NCI-H2171 treated with DMSO at 0.1 percent for 48 hours (cell line): ENCODE results near the gene SYNGR4.

Experiments used
- DNase-seq: peaks from one replicate; lab custom pipeline; 2025; lab: John Stamatoyannopoulos, UW

Gene SYNGR4

GRCh38 chr19:48396016-48396823 lies 32.1 kb downstream of the SYNGR4 start:
- DNase-seq: no peak

GRCh38 chr19:48396824-48397176 lies 32.6 kb downstream of the SYNGR4 start:
- DNase-seq: no peak

DNA sequence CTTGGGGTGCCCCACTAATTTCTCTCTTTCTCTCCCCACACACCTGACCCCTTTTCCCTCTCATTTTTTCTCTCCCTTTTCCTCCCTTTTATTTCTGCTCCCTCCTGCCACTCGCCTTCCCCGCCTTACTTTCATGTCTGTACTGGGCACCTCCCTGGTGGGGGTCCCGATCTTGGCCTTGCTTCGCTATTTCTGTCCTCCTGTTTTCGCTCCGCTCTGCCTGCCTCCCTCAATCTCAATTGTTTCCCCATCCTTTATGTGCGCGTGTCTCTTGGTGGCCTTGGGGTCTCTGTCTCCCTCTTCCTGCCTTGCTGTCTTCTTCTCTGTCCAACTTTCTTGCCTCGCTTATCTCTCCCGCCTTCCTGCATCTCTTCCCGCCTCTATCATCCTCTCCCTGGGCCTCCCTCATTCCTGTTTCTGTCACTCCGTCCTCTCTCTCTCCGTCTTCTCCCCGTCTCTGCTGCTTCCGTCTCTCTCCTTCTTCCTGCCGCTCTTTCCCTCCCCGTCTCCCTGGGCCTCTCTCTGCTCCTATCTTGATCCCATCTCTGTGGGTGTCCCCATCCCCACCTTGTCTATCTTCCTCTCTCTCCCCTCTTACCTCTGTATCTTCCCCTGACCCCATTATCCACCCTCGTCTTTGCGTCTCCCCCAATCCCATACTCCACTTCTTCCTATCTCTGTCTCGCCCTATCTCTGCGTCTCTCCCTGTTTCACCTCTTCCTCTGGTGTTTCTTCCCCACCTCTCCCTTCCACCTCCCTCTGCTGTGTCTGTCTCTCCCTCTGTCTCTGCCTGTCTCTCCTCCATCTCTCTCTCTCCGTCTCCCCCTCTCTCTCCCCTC lies 33.3 kb downstream of the SYNGR4 start:
- DNase-seq: peak; percentile 26

DNA sequence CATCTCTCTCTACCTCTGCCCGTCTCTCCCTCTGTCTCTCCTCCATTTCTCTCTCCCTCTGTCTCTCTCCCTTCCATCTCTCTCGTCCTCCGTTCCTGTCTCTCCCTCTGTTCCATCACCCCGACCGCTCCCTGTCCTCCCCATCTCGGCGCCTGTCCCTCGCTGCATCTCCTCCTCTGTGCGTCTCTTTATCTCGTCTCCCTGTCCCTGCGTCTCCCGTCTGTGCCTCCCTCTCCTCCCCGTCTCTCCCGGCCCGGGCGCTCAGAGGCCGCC lies 33.9 kb downstream of the SYNGR4 start:
- DNase-seq: no peak

GRCh38 chr19:48398375-48399235 lies 34.4 kb downstream of the SYNGR4 start:
- peak; percentile 76 for DNase-seq

DNA sequence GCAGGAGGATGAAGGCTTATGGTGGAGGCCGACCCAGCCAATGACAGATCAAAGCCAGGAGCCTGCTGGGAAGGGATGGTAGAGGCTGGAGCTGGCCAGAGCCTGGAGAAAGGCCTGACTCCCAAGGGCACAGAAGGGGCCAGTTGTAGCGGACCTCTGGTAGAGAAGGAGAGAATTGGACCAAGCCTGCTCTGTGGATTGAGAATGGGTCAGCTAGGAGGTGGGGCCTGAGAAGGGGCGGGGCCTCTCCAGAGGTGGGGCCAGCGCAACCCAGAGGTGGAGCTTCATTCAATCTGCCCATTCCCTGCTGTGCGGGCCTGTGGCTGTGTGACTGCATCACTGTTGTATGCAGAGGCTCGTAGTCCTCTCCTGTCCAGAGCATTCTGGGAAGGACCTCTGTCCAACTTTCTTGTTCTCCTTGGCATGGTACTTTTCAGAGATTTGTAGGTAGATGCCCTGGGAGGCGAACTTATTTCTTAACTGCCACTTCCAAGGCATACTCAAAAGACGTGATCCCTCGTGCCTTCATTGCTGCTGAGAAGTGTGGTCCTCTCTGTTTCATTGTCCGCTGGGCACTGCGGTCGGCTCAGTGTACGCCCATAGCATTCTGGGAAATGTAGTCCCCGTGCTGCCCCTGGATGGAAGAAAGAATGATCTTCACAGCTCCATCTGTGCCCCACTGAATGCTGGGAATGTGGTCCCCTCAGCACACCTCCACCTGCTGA lies 36.0 kb downstream of the SYNGR4 start:
- DNase-seq: peak; percentile 29

- no peak for DNase-seq
These were observed 37.1 kb downstream of the SYNGR4 start for GRCh38 chr19:48401287-48401686.

GRCh38 chr19:48403606-48404005 lies 39.4 kb downstream of the SYNGR4 start:
- peak; percentile 75 for DNase-seq

GRCh38 chr19:48405010-48405659 lies 41.0 kb downstream of the SYNGR4 start:
- no peak for DNase-seq

DNA sequence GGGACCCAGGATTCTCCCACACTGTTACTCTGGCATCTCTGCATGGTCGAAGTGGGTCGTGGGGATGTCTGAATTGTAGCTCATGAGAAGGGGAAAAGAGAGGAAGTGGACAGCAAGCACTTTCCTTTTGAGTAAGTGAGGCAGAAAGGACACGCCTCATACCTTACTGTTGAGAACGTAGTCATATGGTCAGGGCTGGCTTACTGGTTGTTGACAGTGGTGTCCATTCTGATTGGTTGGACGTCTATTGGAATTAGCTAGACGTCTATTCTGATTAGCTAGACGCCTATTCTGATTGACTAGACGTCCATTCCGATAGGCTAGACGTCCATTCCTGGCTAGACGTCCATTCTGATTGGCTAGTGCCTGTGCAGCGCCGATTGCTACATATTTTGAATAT lies 41.7 kb downstream of the SYNGR4 start:
- DNase-seq: no peak

- DNase-seq: no peak
These were observed 49.9 kb downstream of the SYNGR4 start for GRCh38 chr19:48413879-48414587.

GRCh38 chr19:48415395-48415794 lies 51.2 kb downstream of the SYNGR4 start:
- DNase-seq: no peak

GRCh38 chr19:48415806-48416221 lies 51.6 kb downstream of the SYNGR4 start:
- no peak for DNase-seq

- peak; percentile 35 for DNase-seq
These were observed 53.3 kb downstream of the SYNGR4 start for GRCh38 chr19:48417421-48417820.

- DNase-seq: no peak
These were observed 54.3 kb downstream of the SYNGR4 start for GRCh38 chr19:48418317-48419064.

DNA sequence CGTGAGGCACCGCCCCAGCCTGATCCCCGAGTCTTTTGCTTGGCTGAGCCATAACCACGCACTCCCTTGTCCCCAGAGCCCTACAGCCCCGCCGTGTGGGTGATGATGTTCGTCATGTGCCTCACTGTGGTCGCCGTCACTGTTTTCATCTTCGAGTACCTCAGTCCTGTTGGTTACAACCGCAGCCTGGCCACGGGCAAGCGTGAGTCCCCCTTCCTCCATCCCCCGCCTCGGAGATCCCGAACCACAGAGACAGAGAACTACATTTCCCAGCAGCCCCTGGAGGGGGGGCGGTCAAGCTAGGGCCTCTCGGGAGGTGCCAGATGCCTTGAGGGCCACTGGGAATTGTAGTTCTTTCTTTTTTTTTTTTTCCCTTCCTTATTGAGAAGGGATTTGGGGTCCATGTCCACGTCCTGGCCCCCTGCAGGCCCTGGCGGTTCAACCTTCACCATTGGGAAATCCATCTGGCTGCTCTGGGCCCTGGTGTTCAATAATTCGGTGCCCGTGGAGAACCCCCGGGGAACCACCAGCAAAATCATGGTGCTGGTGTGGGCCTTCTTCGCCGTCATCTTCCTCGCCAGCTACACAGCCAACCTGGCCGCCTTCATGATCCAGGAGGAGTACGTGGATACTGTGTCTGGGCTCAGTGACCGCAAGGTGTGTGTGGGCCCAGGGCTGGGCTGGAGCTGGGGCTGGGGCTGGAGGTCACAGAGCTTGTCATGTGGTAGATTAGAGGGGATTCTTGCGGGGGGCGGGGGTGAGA lies 55.2 kb downstream of the SYNGR4 start:
- DNase-seq: peak; percentile 47

DNA sequence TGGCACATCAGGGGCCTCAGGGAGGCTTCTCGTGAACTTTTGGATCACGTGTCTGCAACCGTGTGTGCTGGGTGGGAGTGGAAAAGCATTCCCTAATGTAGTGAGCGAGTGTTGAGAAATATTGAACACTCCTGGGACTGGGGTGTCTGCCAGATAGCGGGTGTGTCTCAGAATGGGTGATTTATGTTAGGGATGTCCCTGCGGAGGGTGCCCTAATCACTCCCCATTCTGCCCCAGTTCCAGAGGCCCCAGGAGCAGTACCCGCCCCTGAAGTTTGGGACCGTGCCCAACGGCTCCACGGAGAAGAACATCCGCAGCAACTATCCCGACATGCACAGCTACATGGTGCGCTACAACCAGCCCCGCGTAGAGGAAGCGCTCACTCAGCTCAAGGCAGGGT lies 57.4 kb downstream of the SYNGR4 start:
- peak; percentile 71 for DNase-seq

DNA sequence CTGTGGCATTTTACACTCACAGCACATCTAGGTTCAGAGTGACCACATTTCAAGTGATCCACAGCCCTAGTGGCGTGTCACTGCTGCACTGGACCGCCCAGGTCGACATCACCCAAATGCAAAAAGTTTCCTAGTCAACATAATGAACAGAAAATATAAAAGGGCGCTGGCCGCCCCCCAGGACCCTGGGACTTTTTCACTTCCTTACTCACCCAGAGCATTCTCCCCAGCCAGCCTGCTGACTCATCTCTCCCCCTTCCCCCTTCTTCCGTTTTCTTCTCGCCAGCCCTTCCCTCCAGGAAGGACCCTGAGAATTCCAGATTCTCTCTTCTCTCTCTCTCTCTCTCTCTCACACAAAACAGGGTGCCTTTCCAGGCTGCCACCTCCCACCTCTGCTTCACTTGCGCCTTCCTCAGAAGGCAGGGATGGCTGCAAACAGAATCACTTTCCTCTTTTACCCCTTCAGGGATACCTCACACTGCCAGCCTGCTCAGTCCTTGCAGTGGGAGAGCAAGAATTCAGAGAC lies 60.6 kb downstream of the SYNGR4 start:
- DNase-seq: no peak
